Measurements from ENCODE around the gene OR56A1.
"Not testable (repeated sequence)": the region's sequence is repeated elsewhere in the genome, so short reads cannot be mapped to it uniquely, and the experiment has no call there.

The OR56A1 gene

GRCh38 chr11:6030708-6031405, at the start of gene OR56A1:
Gene OR56A1, minus strand, starts transcription at chr11:6030758. Its CDS starts 3,066 bp downstream, at chr11:6027692.
- in situ Hi-C loops (cut with HindIII; ENCODE audit: low sequenced_read_pairs): no loop called here
- no peak for DNase-seq (ENCODE audit: low read depth)
- H3K4me3 ChIP-seq (ENCODE audit: low read depth, low read length): no peak within 1 kb of the TSS
- TF ChIP-seq CTCF (IDR thresholded peaks at IDR 0.05; ENCODE audit: low read depth, low read length, missing control alignments): no peak

GRCh38 chr11:6079463-6079862, 48.9 kb upstream of the OR56A1 start:
- no peak for DNase-seq (ENCODE audit: low read depth)
- TF ChIP-seq CTCF (IDR thresholded peaks at IDR 0.05; ENCODE audit: low read depth, low read length, missing control alignments): no peak
- H3K4me3 ChIP-seq (ENCODE audit: low read depth, low read length): no peak overlapping the region
- in situ Hi-C loops (cut with HindIII; ENCODE audit: low sequenced_read_pairs): no loop called here

GRCh38 chr11:6077723-6078122, 47.2 kb upstream of the OR56A1 start:
- DNase-seq (ENCODE audit: low read depth): no peak
- no peak overlapping the region for H3K4me3 ChIP-seq (ENCODE audit: low read depth, low read length)
- in situ Hi-C loops (cut with HindIII; ENCODE audit: low sequenced_read_pairs): no loop called here
- TF ChIP-seq CTCF (IDR thresholded peaks at IDR 0.05; ENCODE audit: low read depth, low read length, missing control alignments): no peak

GRCh38 chr11:6076443-6076842, 45.9 kb upstream of the OR56A1 start:
- DNase-seq (ENCODE audit: low read depth); in situ Hi-C loops (cut with HindIII; ENCODE audit: low sequenced_read_pairs); H3K4me3 ChIP-seq (ENCODE audit: low read depth, low read length): not testable (repeated sequence)

- no peak for TF ChIP-seq CTCF (IDR thresholded peaks at IDR 0.05; ENCODE audit: low read depth, low read length, missing control alignments)
- DNase-seq (ENCODE audit: low read depth): no peak
- in situ Hi-C loops (cut with HindIII; ENCODE audit: low sequenced_read_pairs): no loop called here
- H3K4me3 ChIP-seq (ENCODE audit: low read depth, low read length): no peak overlapping the region
Observed at GRCh38 chr11:6067502-6067901, 36.9 kb upstream of the OR56A1 start.

GRCh38 chr11:6062691-6063358, 32.3 kb upstream of the OR56A1 start:
- no peak overlapping the region for H3K4me3 ChIP-seq (ENCODE audit: low read depth, low read length)
- TF ChIP-seq CTCF (IDR thresholded peaks at IDR 0.05; ENCODE audit: low read depth, low read length, missing control alignments): no peak
- in situ Hi-C loops (cut with HindIII; ENCODE audit: low sequenced_read_pairs): no loop called here
- DNase-seq (ENCODE audit: low read depth): no peak

- in situ Hi-C loops (cut with HindIII; ENCODE audit: low sequenced_read_pairs): no loop called here
- no peak overlapping the region for H3K4me3 ChIP-seq (ENCODE audit: low read depth, low read length)
- no peak for TF ChIP-seq CTCF (IDR thresholded peaks at IDR 0.05; ENCODE audit: low read depth, low read length, missing control alignments)
- DNase-seq (ENCODE audit: low read depth): no peak
Observed at GRCh38 chr11:6061475-6061874, 30.9 kb upstream of the OR56A1 start.

Measured in astrocyte of the cerebellum (primary cell).